GM12878 (cell line): ENCODE measurements around the gene SPTBN2. TPM values are rescaled to one million over a fixed set of nuclear protein-coding genes. Genes with fewer than 3 reads are reported as not detected.

Experiments used
- ATAC-seq: fragments of 200-7000 bp; cut with Tn5 transposase; 3 replicates; pipeline ENCODE4 v1.9.1; 2020; ENCODE audit warnings: mild to moderate bottlenecking, moderate library complexity
- BruUV-seq: library from RNA; stranded (reverse); fragments of 400-500 nt; replicated peaks from 2 replicates; lab custom pipeline; 2021; lab: Mats Ljungman, UMichigan
- CTCF ChIA-PET: fragments of 300-600 bp; sonication (Branson Sonifier 250); formaldehyde crosslinking; extraction: SDS; loops from one replicate; lab custom pipeline; 2021; ENCODE audit warnings: inconsistent platforms; lab: Yijun Ruan, JAX
- POLR2A ChIA-PET: fragments of 350-600 bp; formaldehyde crosslinking; extraction: SDS; loops from one replicate; lab custom pipeline; 2021; ENCODE audit warnings: inconsistent platforms; lab: Charles Lee
- RAD21 ChIA-PET: fragments of 300-600 bp; sonication (Branson Sonifier 250); formaldehyde crosslinking; loops from one replicate; lab custom pipeline; 2023; ENCODE audit warnings: antibody characterized with exemption; ENCODE audit not compliant: unreplicated experiment; lab: Charles Lee
- SMC1A ChIA-PET: fragments of 300-600 bp; sonication (Branson Sonifier 250); formaldehyde crosslinking; loops from one replicate; lab custom pipeline; 2023; ENCODE audit not compliant: unreplicated experiment, uncharacterized antibody; lab: Charles Lee
- DNase-seq: peaks from one replicate; pipeline ENCODE4 v3.0.0-alpha.2; 2011; ENCODE audit warnings: low read depth, low spot score
- FAIRE-seq: peaks from 3 replicates; lab custom pipeline; 2011; peaks lifted over from hg19 to GRCh38; lab: Jason Lieb, UNC
- H2AFZ ChIP-seq: 2 replicates; pipeline ENCODE4 v1.6.0; 2011; ENCODE audit warnings: low read depth, low read length, control low read depth; ENCODE audit not compliant: control insufficient read depth
- H3K27ac ChIP-seq: 2 replicates; pipeline ENCODE4 v1.5.1; 2011; ENCODE audit warnings: control low read depth; ENCODE audit not compliant: control insufficient read depth, insufficient read depth
- H3K27me3 ChIP-seq, 2 experiments: replicated peaks in 1 of 2; 2 replicates each; pipeline versions ENCODE4 v1.6.0 to v1.6.1; 2011; ENCODE audit warnings: low read length in 1 of 2; ENCODE audit not compliant: control insufficient read depth in 2 of 2, insufficient read depth in 2 of 2
- H3K36me3 ChIP-seq, 2 experiments: 2 replicates each; pipeline ENCODE4 v1.5.1; 2011; ENCODE audit warnings: low read length in 1 of 2; ENCODE audit not compliant: control insufficient read depth in 2 of 2, insufficient read depth in 2 of 2
- H3K4me1 ChIP-seq: 2 replicates; pipeline ENCODE4 v1.6.1; 2011; ENCODE audit warnings: mild to moderate bottlenecking, low read length, moderate library complexity, mixed read lengths; ENCODE audit not compliant: control insufficient read depth, insufficient read depth
- H3K4me2 ChIP-seq: 2 replicates; pipeline ENCODE4 v1.6.0; 2011; ENCODE audit warnings: control low read depth; ENCODE audit not compliant: control insufficient read depth, insufficient read depth
- H3K4me3 ChIP-seq: fragments of 200-600 bp; sonication (generic); 2 replicates; pipeline ENCODE4 v1.5.1; 2016
- H3K79me2 ChIP-seq: 2 replicates; pipeline ENCODE4 v1.6.0; 2011; ENCODE audit warnings: low read length; ENCODE audit not compliant: control insufficient read depth, insufficient read depth
- H3K9ac ChIP-seq: 2 replicates; pipeline ENCODE4 v1.8.0; 2011; ENCODE audit warnings: low read length, control low read depth, mixed read lengths; ENCODE audit not compliant: control insufficient read depth, insufficient read depth
- H3K9me3 ChIP-seq: replicated peaks from 3 replicates; pipeline ENCODE4 v1.5.1; 2011; ENCODE audit warnings: mild to moderate bottlenecking, low read length; ENCODE audit not compliant: control insufficient read depth, insufficient read depth
- H4K20me1 ChIP-seq: 2 replicates; pipeline ENCODE4 v1.6.0; 2011; ENCODE audit not compliant: control insufficient read depth, insufficient read depth
- CEBPB ChIP-seq, 2 experiments: fragments of 150-350 bp in 1 of 2; IDR thresholded peaks; 2 replicates each; pipeline ENCODE4 v1.6.1; 2012 to 2014; ENCODE audit warnings: low read depth in 2 of 2, low read length in 2 of 2, borderline replicate concordance in 1 of 2, inconsistent platforms in 1 of 2
- DPF2 ChIP-seq: fragments of 450-650 bp; IDR thresholded peaks from 2 replicates; pipeline ENCODE4 v1.6.1; 2017; ENCODE audit warnings: mild to moderate bottlenecking
- EP300 ChIP-seq, 2 experiments: fragments of 150-350 bp in 1 of 2; IDR thresholded peaks; 2 replicates each; pipeline ENCODE4 v1.6.1; 2011 to 2012; ENCODE audit warnings: low read depth in 2 of 2, low read length in 2 of 2, borderline replicate concordance in 1 of 2, improper control_type of control experiment in 1 of 2, inconsistent platforms in 1 of 2; ENCODE audit not compliant: control insufficient read depth in 1 of 2
- FOXM1 ChIP-seq: IDR thresholded peaks from 2 replicates; pipeline ENCODE4 v1.6.1; 2012; ENCODE audit warnings: low read depth, mild to moderate bottlenecking, inconsistent platforms, low read length, moderate library complexity
- MEF2B ChIP-seq: fragments of 450-650 bp; IDR thresholded peaks from 2 replicates; pipeline ENCODE4 v1.6.1; 2018; ENCODE audit warnings: mild to moderate bottlenecking, moderate library complexity; ENCODE audit not compliant: partially characterized antibody, poor library complexity, severe bottlenecking
- NFYA ChIP-seq: IDR thresholded peaks from 2 replicates; pipeline ENCODE4 v1.6.1; 2011; ENCODE audit warnings: low read depth, mild to moderate bottlenecking, low read length, improper control_type of control experiment, borderline replicate concordance
- YY1 ChIP-seq: IDR thresholded peaks from 2 replicates; pipeline ENCODE4 v1.6.1; 2011; ENCODE audit warnings: low read depth, mild to moderate bottlenecking, low read length
- ZNF207 ChIP-seq: fragments of 450-650 bp; IDR thresholded peaks from 2 replicates; pipeline ENCODE4 v1.6.1; 2014; ENCODE audit warnings: antibody characterized with exemption, mild to moderate bottlenecking, borderline replicate concordance
- ZSCAN29 ChIP-seq: fragments of 450-650 bp; IDR thresholded peaks from 2 replicates; pipeline ENCODE4 v1.6.1; 2017; ENCODE audit warnings: mild to moderate bottlenecking, moderate library complexity
- WGBS: methylation state at CpG from one replicate; pipeline ENCODE4 v1.1.6; 2016; ENCODE audit warnings: low lambda C conversion rate; ENCODE audit not compliant: insufficient replicate concordance, insufficient coverage; ENCODE audit errors: missing lambda C conversion rate; 5-methylcytosine and 5-hydroxymethylcytosine counted together
- in situ Hi-C: fragments of 300-500 bp; cut with MboI; formaldehyde crosslinking; loops from 9 replicates; pipeline ENCODE4 v1.14.3; 2018; ENCODE audit warnings: mixed read lengths
- intact Hi-C: fragments of 100-400 bp; cut with micrococcal nuclease; formaldehyde crosslinking; loops from one replicate; pipeline ENCODE4 v1.14.2; 2022; ENCODE audit not compliant: unreplicated experiment
- polyA plus RNA-seq, 11 experiments: library from polyadenylated mRNA; depleted of rRNA in 4 of 11; unstranded in 6 of 11; stranded (reverse) in 5 of 11; fragments of >200 nt; fragmentation: Nextera tagmentation in 4 of 11; fragmentation: Illumina TruSeq in 1 of 11; extraction: Ambion mirVana in 4 of 11; extraction: Trizol in 1 of 11; gene quantifications; 1 replicate in 1 of 11; 2 replicates in 10 of 11; pipeline versions ENCODE4 v1.2.1 to v1.2.3, GENCODE V29; 2011 to 2016; ENCODE audit warnings: inconsistent platforms in 2 of 11, missing spikeins in 2 of 11, low read depth in 1 of 11
- total RNA-seq, 4 experiments: library from RNA; depleted of rRNA in 3 of 4; stranded (reverse); fragments of >200 nt in 3 of 4; fragmentation: Illumina TruSeq in 1 of 4; extraction: Trizol in 1 of 4; gene quantifications; 2 replicates each; pipeline versions ENCODE4 v1.2.1 to v1.2.3, GENCODE V29; 2013 to 2021
- TF ChIP-seq, protein P1 (sequence below), 3 experiments: IDR thresholded peaks in 2 of 3; conservative IDR thresholded peaks in 1 of 3; 2 replicates each; pipeline ENCODE4 v1.5.1; 2011; ENCODE audit warnings: low read depth in 3 of 3, low read length in 3 of 3, mild to moderate bottlenecking in 3 of 3, control low read depth in 2 of 3, moderate library complexity in 2 of 3, inconsistent platforms in 1 of 3, mixed read lengths in 1 of 3; ENCODE audit not compliant: control insufficient read depth in 2 of 3, insufficient read depth in 1 of 3; ENCODE audit errors: extremely low read depth in 1 of 3
- TF ChIP-seq, protein P2 (sequence below): fragments of 450-650 bp; IDR thresholded peaks from 2 replicates; pipeline ENCODE4 v1.6.1; 2014; ENCODE audit warnings: mild to moderate bottlenecking

The SPTBN2 gene
- total and polyA plus RNA-seq, 10 of the 15 experiments (the other 5 are each of a cell fraction or from before 2014, with no cell fraction given) = 0.38 to 1.0 (median 0.69) TPM; not detected in 5

DNA sequence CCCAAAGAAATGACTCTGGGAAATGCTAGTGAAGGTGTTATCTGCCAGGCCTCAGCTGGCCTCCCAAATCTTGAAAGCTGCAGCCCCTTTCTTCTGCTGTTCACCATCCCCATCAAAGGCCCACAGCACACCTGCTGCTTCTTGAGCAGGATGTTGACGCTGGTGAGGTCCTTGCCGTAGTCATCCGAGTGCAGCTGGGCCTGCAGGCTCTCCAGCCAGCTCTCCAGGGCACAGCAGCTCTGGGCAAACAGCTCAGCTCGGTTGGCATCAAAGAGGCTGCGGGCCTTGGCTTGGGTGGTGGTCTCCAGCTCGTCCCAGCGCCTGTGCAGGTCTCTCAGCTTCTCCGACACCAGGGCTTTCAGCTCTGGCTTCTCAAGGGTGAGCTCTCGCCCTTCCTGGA, 32.9 kb downstream of the SPTBN2 start:
- no peak for TF ChIP-seq DPF2
- no peak for TF ChIP-seq ZSCAN29
- TF ChIP-seq NFYA = no peak
- no peak for TF ChIP-seq MEF2B
- ATAC-seq (no peak), DNase-seq (no peak), FAIRE-seq (no peak)
- intact Hi-C loops (no loop called here), in situ Hi-C loops (no loop called here)
- CTCF ChIA-PET = interaction anchor here (0.7 to 5.8 kb wide), 4 partner anchors 71 to 186 kb away, joined by 3 to 67 read pairs (median 8); no protein-coding TSS in a partner anchor
- Histone ChIP-seq H2AFZ (no peak overlapping the region), H3K4me1 (no peaks in the 10 kb centered on the region), H3K9ac (no peak overlapping the region), H4K20me1 (no peaks in the 10 kb centered on the region), H3K27ac (no peak overlapping the region), H3K27me3 (no peaks in the 10 kb centered on the region; a peak in 1 of 4 replicates), H3K9me3 (no peaks in the 10 kb centered on the region), H3K79me2 (no peaks in the 10 kb centered on the region), H3K4me2 (no peak overlapping the region), H3K4me3 (no peak overlapping the region), H3K36me3 (no peaks in the 10 kb centered on the region)
- WGBS = 59% methylated on average over 9 of the region's 9 CpGs
- RAD21 ChIA-PET = interaction anchor here (1.0 to 3.5 kb wide), 8 partner anchors 11 to 196 kb away, joined by 3 to 24 read pairs (median 5); partner anchors contain the start of gene RCE1
- no TSS peak for BruUV-seq
- POLR2A ChIA-PET = interaction anchor here (0.6 to 0.8 kb wide), 2 partner anchors 137 to 331 kb away, joined by 3 to 4 read pairs; no protein-coding TSS in a partner anchor
- SMC1A ChIA-PET = interaction anchor here (0.6 to 5.8 kb wide), 5 partner anchors 51 to 188 kb away, joined by 3 to 38 read pairs (median 3); no protein-coding TSS in a partner anchor

DNA sequence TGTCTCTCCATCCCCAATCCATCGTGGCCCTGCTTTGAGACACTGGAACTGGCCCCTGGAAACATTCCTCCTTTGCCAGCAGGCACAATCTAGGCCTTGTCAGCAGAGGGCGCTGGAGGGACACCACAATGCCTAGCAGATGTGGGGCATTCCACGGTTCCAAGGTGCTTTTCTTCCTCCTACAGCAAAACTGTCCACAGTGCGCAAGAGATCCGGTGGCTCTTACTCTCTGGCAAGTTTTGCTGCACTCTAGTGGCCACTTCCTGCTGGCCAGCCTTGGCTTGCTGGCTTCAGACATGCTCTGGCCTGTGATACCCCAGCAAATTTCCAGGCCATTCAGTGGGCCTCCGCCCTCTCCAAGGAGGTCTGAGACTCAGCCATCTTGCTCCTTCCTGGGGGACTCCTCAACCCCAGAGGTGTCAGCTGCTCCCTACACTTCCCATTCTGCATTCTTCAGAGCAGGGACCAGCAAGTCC, 34.2 kb downstream of the SPTBN2 start:
- H3K4me3 ChIP-seq = no peak overlapping the region
- H3K27me3 ChIP-seq = no peaks in the 10 kb centered on the region; a peak in 1 of 4 replicates
- no peaks in the 10 kb centered on the region for H3K9me3 ChIP-seq
- no peaks in the 10 kb centered on the region for H3K36me3 ChIP-seq
- 0 out of 2 replicates have a peak overlapping the region, but pooled peaks have one; percentile 27 for H3K4me2 ChIP-seq
- ATAC-seq (peak; percentile 97), FAIRE-seq (peak; percentile 96), DNase-seq (peak; percentile 58)
- in situ Hi-C loops = loop anchor here (5.0 kb wide), 2 partner anchors 138 to 188 kb away; no protein-coding TSS in a partner anchor
- SMC1A ChIA-PET = interaction anchor here (0.6 to 5.8 kb wide), 4 partner anchors 139 to 199 kb away, joined by 3 to 38 read pairs (median 6); no protein-coding TSS in a partner anchor
- intact Hi-C loops = loop anchor here (1.0 kb wide), 2 partner anchors 140 to 189 kb away; no protein-coding TSS in a partner anchor
- no peaks in the 10 kb centered on the region for H4K20me1 ChIP-seq
- CTCF ChIA-PET = interaction anchor here (0.9 to 5.8 kb wide), 11 partner anchors 15 to 188 kb away, joined by 3 to 67 read pairs (median 3); partner anchors contain the start of gene RCE1
- 26% methylated on average over 6 of the region's 6 CpGs for WGBS
- RAD21 ChIA-PET = interaction anchor here (0.6 to 3.5 kb wide), 10 partner anchors 10 to 197 kb away, joined by 3 to 24 read pairs (median 4); partner anchors contain the start of genes RBM4B and RCE1
- H2AFZ ChIP-seq = peak overlapping the region; percentile 77
- BruUV-seq = no TSS peak
- POLR2A ChIA-PET = interaction anchor here (0.6 kb wide), 2 partner anchors 115 to 161 kb away, joined by 3 to 4 read pairs; no protein-coding TSS in a partner anchor
- no peaks in the 10 kb centered on the region for H3K4me1 ChIP-seq
- H3K79me2 ChIP-seq = no peaks in the 10 kb centered on the region
- no peak overlapping the region for H3K27ac ChIP-seq
- no peak overlapping the region for H3K9ac ChIP-seq
- TF ChIP-seq, protein P1, sequence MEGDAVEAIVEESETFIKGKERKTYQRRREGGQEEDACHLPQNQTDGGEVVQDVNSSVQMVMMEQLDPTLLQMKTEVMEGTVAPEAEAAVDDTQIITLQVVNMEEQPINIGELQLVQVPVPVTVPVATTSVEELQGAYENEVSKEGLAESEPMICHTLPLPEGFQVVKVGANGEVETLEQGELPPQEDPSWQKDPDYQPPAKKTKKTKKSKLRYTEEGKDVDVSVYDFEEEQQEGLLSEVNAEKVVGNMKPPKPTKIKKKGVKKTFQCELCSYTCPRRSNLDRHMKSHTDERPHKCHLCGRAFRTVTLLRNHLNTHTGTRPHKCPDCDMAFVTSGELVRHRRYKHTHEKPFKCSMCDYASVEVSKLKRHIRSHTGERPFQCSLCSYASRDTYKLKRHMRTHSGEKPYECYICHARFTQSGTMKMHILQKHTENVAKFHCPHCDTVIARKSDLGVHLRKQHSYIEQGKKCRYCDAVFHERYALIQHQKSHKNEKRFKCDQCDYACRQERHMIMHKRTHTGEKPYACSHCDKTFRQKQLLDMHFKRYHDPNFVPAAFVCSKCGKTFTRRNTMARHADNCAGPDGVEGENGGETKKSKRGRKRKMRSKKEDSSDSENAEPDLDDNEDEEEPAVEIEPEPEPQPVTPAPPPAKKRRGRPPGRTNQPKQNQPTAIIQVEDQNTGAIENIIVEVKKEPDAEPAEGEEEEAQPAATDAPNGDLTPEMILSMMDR (IDR thresholded peaks at IDR 0.05 in 2 of 3, conservative IDR thresholded peaks at IDR 0.05 in 1 of 3; ENCODE audit: control insufficient read depth in 2 of 3, extremely low read depth in 1 of 3, insufficient read depth in 1 of 3, low read depth in 3 of 3, low read length in 3 of 3) = peak; percentile 94 to 99 (median 97)
- 0 out of 4 replicates have a peak, but pooled peaks of 1 of the 2 experiments have one; percentile 8 for TF ChIP-seq EP300 (IDR thresholded peaks at IDR 0.05; ENCODE audit: borderline replicate concordance in 1 of 2, control insufficient read depth in 1 of 2, low read depth in 2 of 2, low read length in 2 of 2)
- TF ChIP-seq, protein P2, sequence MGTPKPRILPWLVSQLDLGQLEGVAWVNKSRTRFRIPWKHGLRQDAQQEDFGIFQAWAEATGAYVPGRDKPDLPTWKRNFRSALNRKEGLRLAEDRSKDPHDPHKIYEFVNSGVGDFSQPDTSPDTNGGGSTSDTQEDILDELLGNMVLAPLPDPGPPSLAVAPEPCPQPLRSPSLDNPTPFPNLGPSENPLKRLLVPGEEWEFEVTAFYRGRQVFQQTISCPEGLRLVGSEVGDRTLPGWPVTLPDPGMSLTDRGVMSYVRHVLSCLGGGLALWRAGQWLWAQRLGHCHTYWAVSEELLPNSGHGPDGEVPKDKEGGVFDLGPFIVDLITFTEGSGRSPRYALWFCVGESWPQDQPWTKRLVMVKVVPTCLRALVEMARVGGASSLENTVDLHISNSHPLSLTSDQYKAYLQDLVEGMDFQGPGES = no peak
- TF ChIP-seq ZNF207 = no peak
- peak; percentile 81 for TF ChIP-seq YY1
- no peak for TF ChIP-seq CEBPB (IDR thresholded peaks at IDR 0.05; ENCODE audit: borderline replicate concordance in 1 of 2, low read depth in 2 of 2, low read length in 2 of 2)
- peak; percentile 45; the same call in 1 of the 2 replicates for TF ChIP-seq FOXM1
